ENCODE data around the gene NPAT.
A peak's percentile ranks its signal among the peaks of the same experiment; 100 is the strongest.
"Not testable (repeated sequence)": the region's sequence is repeated elsewhere in the genome, so short reads cannot be mapped to it uniquely, and the experiment has no call there.

The NPAT gene

DNA sequence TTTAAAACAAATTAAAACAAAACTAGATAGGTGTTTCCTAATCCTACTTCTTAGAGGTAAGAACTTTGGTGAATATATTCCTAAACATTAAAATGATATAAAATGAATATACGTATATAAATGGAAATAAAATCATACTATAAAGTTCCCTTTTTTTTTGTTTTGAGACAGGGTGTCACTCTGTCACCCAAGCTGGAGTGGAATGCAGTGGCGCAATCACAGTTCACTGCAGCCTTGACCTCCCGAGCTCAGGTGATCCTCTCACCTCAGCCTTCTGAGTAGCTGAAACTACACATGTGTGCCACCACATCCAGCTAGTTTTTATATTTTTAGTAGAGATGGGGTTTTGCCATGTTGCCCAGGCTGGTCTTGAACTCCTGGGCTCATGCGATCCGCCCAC lies 44.9 kb downstream of the NPAT start:
- Histone ChIP-seq H2BK12ac (ENCODE audit: low read length in 2 of 2) (no peak overlapping the region), H3K79me1 (replicated peaks; ENCODE audit: low read length, poor library complexity, severe bottlenecking) (no peaks in the 10 kb centered on the region)

GRCh38 chr11:108170184-108170583 lies 52.3 kb downstream of the NPAT start:
- H2BK120ac ChIP-seq (ENCODE audit: low read depth, low read length) = no peak overlapping the region
- no peak overlapping the region for H4K8ac ChIP-seq (ENCODE audit: low read length)
- H3K23ac ChIP-seq (ENCODE audit: low read length in 2 of 2) = no peak overlapping the region
- no peak overlapping the region for H3K4me2 ChIP-seq (ENCODE audit: low read length, poor library complexity, severe bottlenecking)
- H4K91ac ChIP-seq (ENCODE audit: low read length) = no peak overlapping the region
- H3K18ac ChIP-seq (ENCODE audit: low read depth in 1 of 2, low read length in 2 of 2) = no peak overlapping the region
- H3K9me3 ChIP-seq (ENCODE audit: control insufficient read depth, low read length) = no peaks in the 10 kb centered on the region
- no peaks in the 10 kb centered on the region for H3K27me3 ChIP-seq (ENCODE audit: control insufficient read depth in 1 of 2, insufficient read depth in 1 of 2, low read length in 2 of 2)
- no peak overlapping the region for H2AK5ac ChIP-seq (ENCODE audit: low read length, severe bottlenecking)
- H3K9ac ChIP-seq (ENCODE audit: low read length) = peak overlapping the region; percentile 52
- H2BK12ac ChIP-seq (ENCODE audit: low read length in 2 of 2) = no peak overlapping the region
- no peak overlapping the region for H3K14ac ChIP-seq (ENCODE audit: low read length in 2 of 2)
- no peak overlapping the region for H2AFZ ChIP-seq (ENCODE audit: low read depth, low read length)
- peaks cover 5% of the 10 kb centered on the region for H3K79me1 ChIP-seq (replicated peaks; ENCODE audit: low read length, poor library complexity, severe bottlenecking)
- H3K4me1 ChIP-seq (ENCODE audit: control insufficient read depth, insufficient read depth, low read depth, low read length) = no peaks in the 10 kb centered on the region
- no peak overlapping the region for H3K27ac ChIP-seq (ENCODE audit: low read length, poor library complexity, severe bottlenecking)
- H3K36me3 ChIP-seq (ENCODE audit: control insufficient read depth in 1 of 2, insufficient read depth in 2 of 2, low read depth in 1 of 2, low read length in 2 of 2) = peaks cover 13 to 80% of the 10 kb centered on the region in 2 experiments
- DNase-seq = no peak
- H3K4me3 ChIP-seq (ENCODE audit: insufficient read depth in 1 of 2, low read depth in 1 of 2, low read length in 2 of 2) = peak overlapping the region in 1 of 2 experiments; percentile 10
- no peak overlapping the region for H3K4ac ChIP-seq (ENCODE audit: low read depth in 1 of 2, low read length in 2 of 2)
- 100% methylated on average over 1 of the region's 2 CpGs for WGBS
- no peak overlapping the region for H2BK15ac ChIP-seq (ENCODE audit: low read depth, poor library complexity, severe bottlenecking)
- H2BK5ac ChIP-seq (ENCODE audit: low read depth, low read length, poor library complexity, severe bottlenecking) = no peak overlapping the region

More for the DNA sequence above, 44.9 kb downstream of the NPAT start:
- Histone ChIP-seq H3K14ac (ENCODE audit: low read length in 2 of 2) (no peak overlapping the region), H3K4me1 (ENCODE audit: control insufficient read depth, insufficient read depth, low read depth, low read length) (no peaks in the 10 kb centered on the region), H2AFZ (ENCODE audit: low read depth, low read length) (no peak overlapping the region), H3K27ac (ENCODE audit: low read length, poor library complexity, severe bottlenecking) (no peak overlapping the region), H4K8ac (ENCODE audit: low read length) (no peak overlapping the region), H2BK15ac (ENCODE audit: low read depth, poor library complexity, severe bottlenecking) (no peak overlapping the region), H3K4me3 (ENCODE audit: insufficient read depth in 1 of 2, low read depth in 1 of 2, low read length in 2 of 2) (no peak overlapping the region), H3K4me2 (ENCODE audit: low read length, poor library complexity, severe bottlenecking) (no peak overlapping the region), H3K4ac (ENCODE audit: low read depth in 1 of 2, low read length in 2 of 2) (no peak overlapping the region), H4K91ac (ENCODE audit: low read length) (no peak overlapping the region), H3K9ac (ENCODE audit: low read length) (no peak overlapping the region), H3K23ac (ENCODE audit: low read length in 2 of 2) (no peak overlapping the region), H2AK5ac (ENCODE audit: low read length, severe bottlenecking) (no peak overlapping the region), H3K9me3 (ENCODE audit: control insufficient read depth, low read length) (no peaks in the 10 kb centered on the region), H3K18ac (ENCODE audit: low read depth in 1 of 2, low read length in 2 of 2) (no peak overlapping the region), H3K36me3 (ENCODE audit: control insufficient read depth in 1 of 2, insufficient read depth in 2 of 2, low read depth in 1 of 2, low read length in 2 of 2) (peaks cover 8 to 78% of the 10 kb centered on the region in 2 experiments), H3K27me3 (ENCODE audit: control insufficient read depth in 1 of 2, insufficient read depth in 1 of 2, low read length in 2 of 2) (no peaks in the 10 kb centered on the region), H2BK120ac (ENCODE audit: low read depth, low read length) (no peak overlapping the region), H2BK5ac (ENCODE audit: low read depth, low read length, poor library complexity, severe bottlenecking) (no peak overlapping the region)
- WGBS = 60% methylated on average over 2 of the region's 5 CpGs
- DNase-seq = no peak

DNA sequence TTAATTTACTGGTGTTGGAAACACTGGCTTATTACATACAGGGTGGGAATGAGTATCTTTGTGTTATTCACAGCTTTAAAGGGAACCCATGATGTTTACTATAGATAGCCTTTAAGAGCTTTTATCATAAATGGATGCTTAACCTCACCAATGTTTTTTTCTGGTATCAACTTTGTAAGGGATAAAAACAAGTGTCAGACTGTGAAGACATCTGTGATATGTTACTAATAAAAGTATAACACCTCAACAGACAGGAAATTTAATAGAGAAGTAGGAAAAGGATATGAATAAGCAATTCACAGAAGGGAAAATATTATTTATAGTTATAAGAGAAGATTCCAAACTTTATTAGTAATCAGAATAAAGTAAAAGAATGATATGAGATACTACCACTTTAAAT lies 54.8 kb downstream of the NPAT start:
- Histone ChIP-seq H3K79me1 (replicated peaks; ENCODE audit: low read length, poor library complexity, severe bottlenecking) (peaks cover 5% of the 10 kb centered on the region), H2AFZ (ENCODE audit: low read depth, low read length) (no peak overlapping the region)

DNA sequence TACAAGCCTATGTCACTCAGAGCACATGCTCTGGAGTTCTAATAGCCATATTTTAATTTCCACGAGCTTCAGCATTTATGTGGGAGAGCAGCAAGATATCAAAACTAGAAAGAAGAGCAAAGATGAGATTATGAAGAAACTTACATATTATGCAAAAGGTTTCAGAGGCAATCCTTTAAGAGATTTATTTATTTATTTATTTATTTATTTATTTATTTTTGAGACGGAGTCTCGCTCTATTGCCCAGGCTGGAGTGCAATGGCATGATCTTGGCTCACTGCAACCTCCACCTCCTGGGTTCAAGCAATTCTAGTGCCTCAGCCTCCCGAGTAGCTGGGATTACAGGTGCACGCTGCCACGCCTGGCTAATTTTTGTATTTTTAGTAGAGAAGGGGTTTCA lies 59.6 kb downstream of the NPAT start:
- H3K27me3 ChIP-seq (ENCODE audit: control insufficient read depth in 1 of 2, insufficient read depth in 1 of 2, low read length in 2 of 2); H3K18ac ChIP-seq (ENCODE audit: low read depth in 1 of 2, low read length in 2 of 2); H4K91ac ChIP-seq (ENCODE audit: low read length); H2AFZ ChIP-seq (ENCODE audit: low read depth, low read length); H4K8ac ChIP-seq (ENCODE audit: low read length); H3K9ac ChIP-seq (ENCODE audit: low read length); H3K14ac ChIP-seq (ENCODE audit: low read length in 2 of 2); H2BK5ac ChIP-seq (ENCODE audit: low read depth, low read length, poor library complexity, severe bottlenecking); H3K4me1 ChIP-seq (ENCODE audit: control insufficient read depth, insufficient read depth, low read depth, low read length); H2BK120ac ChIP-seq (ENCODE audit: low read depth, low read length); H3K23ac ChIP-seq (ENCODE audit: low read length in 2 of 2); H2BK15ac ChIP-seq (ENCODE audit: low read depth, poor library complexity, severe bottlenecking); H3K4ac ChIP-seq (ENCODE audit: low read depth in 1 of 2, low read length in 2 of 2); H3K27ac ChIP-seq (ENCODE audit: low read length, poor library complexity, severe bottlenecking); H3K9me3 ChIP-seq (ENCODE audit: control insufficient read depth, low read length); H3K4me3 ChIP-seq (ENCODE audit: insufficient read depth in 1 of 2, low read depth in 1 of 2, low read length in 2 of 2); H2AK5ac ChIP-seq (ENCODE audit: low read length, severe bottlenecking); H3K4me2 ChIP-seq (ENCODE audit: low read length, poor library complexity, severe bottlenecking); DNase-seq; H2BK12ac ChIP-seq (ENCODE audit: low read length in 2 of 2); H3K79me1 ChIP-seq (replicated peaks; ENCODE audit: low read length, poor library complexity, severe bottlenecking): not testable (repeated sequence)
- peaks cover 24 to 90% of the 10 kb centered on the region in 2 experiments for H3K36me3 ChIP-seq (ENCODE audit: control insufficient read depth in 1 of 2, insufficient read depth in 2 of 2, low read depth in 1 of 2, low read length in 2 of 2)
- 85% methylated on average over 6 of the region's 6 CpGs for WGBS

More for the DNA sequence above, 54.8 kb downstream of the NPAT start:
- H2BK5ac ChIP-seq (ENCODE audit: low read depth, low read length, poor library complexity, severe bottlenecking) = no peak overlapping the region
- no peak overlapping the region for H3K18ac ChIP-seq (ENCODE audit: low read depth in 1 of 2, low read length in 2 of 2)
- H2BK12ac ChIP-seq (ENCODE audit: low read length in 2 of 2) = no peak overlapping the region
- no peaks in the 10 kb centered on the region for H3K9me3 ChIP-seq (ENCODE audit: control insufficient read depth, low read length)
- H4K8ac ChIP-seq (ENCODE audit: low read length) = no peak overlapping the region
- no peak overlapping the region for H4K91ac ChIP-seq (ENCODE audit: low read length)
- DNase-seq = no peak
- H3K9ac ChIP-seq (ENCODE audit: low read length) = no peak overlapping the region
- H3K4me2 ChIP-seq (ENCODE audit: low read length, poor library complexity, severe bottlenecking) = no peak overlapping the region
- H3K4me1 ChIP-seq (ENCODE audit: control insufficient read depth, insufficient read depth, low read depth, low read length) = no peaks in the 10 kb centered on the region
- no peaks in the 10 kb centered on the region for H3K27me3 ChIP-seq (ENCODE audit: control insufficient read depth in 1 of 2, insufficient read depth in 1 of 2, low read length in 2 of 2)
- no peak overlapping the region for H2BK120ac ChIP-seq (ENCODE audit: low read depth, low read length)
- no peak overlapping the region for H3K4ac ChIP-seq (ENCODE audit: low read depth in 1 of 2, low read length in 2 of 2)
- no peak overlapping the region for H3K23ac ChIP-seq (ENCODE audit: low read length in 2 of 2)
- H3K27ac ChIP-seq (ENCODE audit: low read length, poor library complexity, severe bottlenecking) = no peak overlapping the region
- H2BK15ac ChIP-seq (ENCODE audit: low read depth, poor library complexity, severe bottlenecking) = no peak overlapping the region
- H3K14ac ChIP-seq (ENCODE audit: low read length in 2 of 2) = no peak overlapping the region
- H3K36me3 ChIP-seq (ENCODE audit: control insufficient read depth in 1 of 2, insufficient read depth in 2 of 2, low read depth in 1 of 2, low read length in 2 of 2) = peaks cover 17 to 75% of the 10 kb centered on the region in 2 experiments
- H2AK5ac ChIP-seq (ENCODE audit: low read length, severe bottlenecking) = no peak overlapping the region
- H3K4me3 ChIP-seq (ENCODE audit: insufficient read depth in 1 of 2, low read depth in 1 of 2, low read length in 2 of 2) = no peak overlapping the region
